ENCODE measurements around the gene GSG1L.

Gene GSG1L

DNA sequence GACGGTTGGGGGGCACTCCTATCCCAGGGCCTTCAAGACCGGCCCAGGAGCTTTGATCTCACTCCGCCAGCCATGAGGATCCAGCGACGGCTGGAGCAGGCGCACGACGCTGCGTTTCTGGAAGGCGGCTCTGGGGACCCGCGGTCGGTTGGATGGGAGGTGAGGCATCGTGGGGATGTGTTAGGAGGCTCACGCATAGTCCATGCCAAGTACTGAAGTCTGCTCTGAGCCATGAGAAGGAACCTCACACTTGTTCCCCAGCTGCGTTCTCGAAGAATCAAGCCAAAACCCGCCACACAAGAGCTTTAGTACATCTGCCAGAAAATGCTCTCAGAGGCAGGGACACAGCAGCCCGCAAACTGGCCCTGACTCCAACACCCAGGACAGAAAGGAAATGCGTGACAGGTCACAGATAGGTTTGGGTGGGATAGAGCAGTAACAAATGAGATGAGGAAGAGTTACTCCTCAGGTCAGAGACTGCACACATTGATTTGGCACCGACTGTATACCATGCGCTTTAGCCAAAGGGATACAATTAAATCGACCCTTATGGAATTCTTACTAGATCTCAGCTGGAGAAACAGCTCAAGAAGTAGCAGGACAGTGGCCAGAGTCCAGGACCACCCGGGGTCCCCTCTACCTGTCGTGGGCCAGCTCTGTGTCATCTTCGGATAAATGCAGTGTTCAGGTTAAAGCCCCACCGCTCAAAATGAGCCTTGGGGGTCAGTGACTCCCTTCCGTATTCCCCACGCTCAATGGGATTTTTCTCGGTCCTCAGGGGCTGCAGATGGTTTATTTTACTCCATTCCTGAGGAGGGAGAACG lies 6.7 kb upstream of the GSG1L start:
- in situ Hi-C loops (cut with MboI; ENCODE audit: low pct_unique_long_range_greater_than_20kb, low sequenced_read_pairs): loop anchor here (10.0 kb wide), 1 partner anchor 95 kb away; no protein-coding TSS in a partner anchor
- DNase-seq: no peak

- DNase-seq: no peak
- in situ Hi-C loops (cut with MboI; ENCODE audit: low pct_unique_long_range_greater_than_20kb, low sequenced_read_pairs): loop anchor here (10.0 kb wide), 1 partner anchor 94 kb away; no protein-coding TSS in a partner anchor
These were observed 5.5 kb upstream of the GSG1L start for GRCh38 chr16:28068976-28069375.

- no peak for DNase-seq
- in situ Hi-C loops (cut with MboI; ENCODE audit: low pct_unique_long_range_greater_than_20kb, low sequenced_read_pairs): loop anchor here (10.0 kb wide), 1 partner anchor 93 kb away; no protein-coding TSS in a partner anchor
These were observed 4.3 kb upstream of the GSG1L start for GRCh38 chr16:28067604-28068379.

GRCh38 chr16:28064706-28065249 lies 1.3 kb upstream of the GSG1L start:
- in situ Hi-C loops (cut with MboI; ENCODE audit: low pct_unique_long_range_greater_than_20kb, low sequenced_read_pairs): loop anchor here (10.0 kb wide), 1 partner anchor 90 kb away; no protein-coding TSS in a partner anchor
- DNase-seq: no peak

DNA sequence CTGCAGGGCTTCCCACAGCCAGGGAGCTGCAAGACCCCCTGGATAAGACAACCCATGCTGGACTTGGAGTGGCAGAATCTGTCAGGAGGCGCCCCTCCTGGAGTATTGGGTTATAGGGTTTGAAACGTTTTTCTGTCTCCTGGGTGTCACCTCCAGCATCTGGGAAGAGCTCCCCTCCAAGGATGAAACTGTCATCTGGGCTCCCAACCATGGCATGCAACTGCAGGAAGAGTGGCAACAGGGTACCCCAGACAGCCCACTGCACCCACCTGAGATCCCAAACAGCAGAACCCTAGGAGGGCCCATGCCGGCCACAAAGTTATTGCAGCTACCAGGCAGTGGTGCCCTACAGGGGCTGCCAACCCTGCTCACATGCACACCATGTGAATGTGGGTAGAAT lies 636 bp upstream of the GSG1L start:
- in situ Hi-C loops (cut with MboI; ENCODE audit: low pct_unique_long_range_greater_than_20kb, low sequenced_read_pairs): loop anchor here (10.0 kb wide), 1 partner anchor 89 kb away; no protein-coding TSS in a partner anchor
- no peak for DNase-seq

DNA sequence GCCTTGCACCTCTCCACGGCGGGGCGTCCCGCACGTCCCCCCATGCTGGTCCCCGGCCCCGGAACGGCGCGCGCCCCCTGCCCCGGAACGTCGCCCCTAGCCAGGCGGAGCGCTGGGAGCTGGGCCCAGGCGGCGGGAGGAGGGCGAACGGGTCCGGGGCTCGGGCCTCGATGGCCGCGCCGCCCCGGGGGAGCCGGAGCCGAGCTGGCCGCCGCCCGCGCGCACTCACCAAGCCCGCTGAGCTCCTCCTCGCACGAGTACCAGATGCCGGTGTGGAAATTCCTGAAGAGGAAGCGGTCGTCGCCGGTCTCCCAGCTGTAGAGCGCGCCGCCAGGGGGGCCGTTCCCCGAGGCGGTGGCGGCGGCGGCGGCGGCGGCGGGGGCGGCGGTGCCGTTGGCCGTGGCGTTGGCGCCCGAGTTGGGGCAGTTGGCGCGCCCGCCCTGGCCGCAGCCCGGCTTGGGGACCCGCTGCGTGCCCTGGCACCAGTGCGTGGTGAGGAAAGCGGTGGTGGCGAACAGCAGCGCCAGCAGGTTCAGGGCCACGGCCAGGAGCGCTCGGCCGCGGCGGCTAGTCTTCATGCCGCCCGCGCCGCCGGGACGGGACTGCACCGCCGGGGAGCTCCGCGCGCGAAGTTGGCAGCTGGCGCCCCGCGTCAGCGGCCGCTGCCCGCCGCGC lies 530 bp downstream of the GSG1L start:
- DNase-seq: no peak
- in situ Hi-C loops (cut with MboI; ENCODE audit: low pct_unique_long_range_greater_than_20kb, low sequenced_read_pairs): loop anchor here (10.0 kb wide), 1 partner anchor 88 kb away; no protein-coding TSS in a partner anchor

DNA sequence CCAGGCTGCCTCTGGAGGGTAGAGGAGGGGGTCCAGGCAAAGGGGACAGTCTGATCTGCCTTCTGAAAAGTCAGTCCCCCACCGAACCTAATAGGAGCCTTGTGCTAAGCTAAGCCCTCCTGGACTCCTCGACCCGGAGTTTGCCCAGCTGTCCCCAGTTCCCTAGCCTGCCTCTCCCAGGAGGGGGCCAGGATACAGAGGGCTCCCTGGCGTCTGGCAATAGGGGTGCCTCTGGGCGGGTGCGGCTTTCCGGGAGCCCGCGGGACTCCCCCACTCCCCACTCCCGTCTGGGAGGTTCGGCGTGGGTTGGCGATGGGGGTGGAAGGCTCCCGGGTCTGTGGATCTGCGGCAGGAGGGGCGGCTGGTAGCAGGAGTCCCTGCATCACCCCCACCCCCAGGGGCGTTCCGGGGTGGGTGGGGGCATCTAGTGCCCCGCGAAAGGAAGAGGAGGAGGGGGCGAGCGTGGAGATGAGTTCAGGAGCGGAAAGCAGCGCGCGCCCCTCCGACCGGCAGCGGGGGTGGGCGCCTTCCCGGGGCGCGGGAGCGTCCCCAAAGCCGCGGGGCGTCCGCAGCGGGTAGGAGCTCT lies 1.2 kb downstream of the GSG1L start:
- in situ Hi-C loops (cut with MboI; ENCODE audit: low pct_unique_long_range_greater_than_20kb, low sequenced_read_pairs): loop anchor here (10.0 kb wide), 1 partner anchor 88 kb away; no protein-coding TSS in a partner anchor
- no peak for DNase-seq

DNA sequence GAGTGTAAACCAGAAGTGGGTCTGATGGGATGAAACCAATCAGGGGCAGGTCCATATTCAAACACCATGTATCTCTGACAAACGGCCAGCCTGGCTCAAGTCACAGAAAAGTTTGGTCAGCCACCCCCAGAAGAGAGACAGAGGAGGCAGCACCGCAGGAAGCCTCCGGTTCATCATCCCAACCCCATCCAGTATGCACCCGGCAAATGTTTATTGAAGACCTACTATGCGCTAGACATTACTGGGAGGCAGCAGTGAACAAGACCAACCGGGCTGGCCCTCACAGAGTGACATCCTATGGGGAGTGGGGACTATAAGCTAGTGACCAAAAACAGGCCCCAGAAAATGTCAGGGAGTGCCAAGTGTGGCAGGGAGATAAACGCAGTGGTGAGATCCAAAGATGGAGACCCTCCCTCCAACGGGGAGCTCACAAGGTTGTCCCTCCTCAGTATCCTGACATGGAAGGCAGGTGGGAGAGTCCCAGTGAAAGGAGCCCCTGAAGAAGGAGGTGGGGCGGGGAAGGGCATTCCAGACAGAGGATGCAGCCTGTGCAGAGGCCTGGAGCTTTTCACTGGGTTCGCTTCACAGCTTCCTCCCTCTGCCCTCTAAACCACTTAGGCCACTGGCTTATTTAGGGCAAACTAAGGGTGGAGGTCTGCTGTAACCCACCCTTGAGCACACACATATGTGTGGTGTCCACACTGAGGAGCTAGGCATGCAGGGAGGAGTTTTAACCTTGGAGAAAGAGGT lies 2.0 kb downstream of the GSG1L start:
- in situ Hi-C loops (cut with MboI; ENCODE audit: low pct_unique_long_range_greater_than_20kb, low sequenced_read_pairs): loop anchor here (10.0 kb wide), 1 partner anchor 87 kb away; no protein-coding TSS in a partner anchor
- DNase-seq: no peak

DNA sequence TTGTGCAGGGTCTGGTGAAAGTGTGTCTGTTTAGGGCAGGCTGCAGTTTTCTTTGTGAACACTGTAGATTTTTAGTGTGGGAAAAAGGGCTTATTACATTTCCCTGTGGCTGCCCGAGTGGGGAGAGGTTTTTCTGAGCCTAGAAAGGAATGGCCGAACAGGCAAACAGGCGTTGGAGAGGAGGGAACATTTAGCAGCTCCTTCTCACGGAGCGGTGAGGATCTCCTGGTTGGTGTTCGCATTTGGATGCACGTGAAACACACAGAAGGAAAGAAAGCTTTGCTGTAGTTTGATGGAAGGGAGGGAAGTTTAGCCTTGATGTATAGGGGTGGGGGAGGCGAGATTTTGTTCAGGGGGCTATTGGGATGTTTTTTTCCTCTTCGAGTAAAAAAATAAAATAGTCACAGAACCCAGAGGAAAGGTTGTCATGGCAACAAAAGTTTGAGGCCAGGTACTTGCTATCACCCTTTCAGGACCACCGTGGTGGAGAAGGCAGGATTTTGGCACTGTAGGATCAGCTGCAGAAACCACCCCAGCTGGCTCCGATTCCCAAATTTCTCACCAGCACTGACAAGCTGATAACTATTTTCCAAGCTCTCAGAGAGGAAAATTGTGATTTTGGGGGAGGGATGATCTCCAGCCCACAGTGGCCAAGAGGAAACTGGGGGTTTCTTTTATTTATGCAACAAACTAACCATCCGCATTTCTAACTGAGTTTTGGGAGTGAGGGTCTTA lies 3.5 kb downstream of the GSG1L start:
- in situ Hi-C loops (cut with MboI; ENCODE audit: low pct_unique_long_range_greater_than_20kb, low sequenced_read_pairs): loop anchor here (10.0 kb wide), 1 partner anchor 85 kb away; no protein-coding TSS in a partner anchor
- DNase-seq: no peak

- in situ Hi-C loops (cut with MboI; ENCODE audit: low pct_unique_long_range_greater_than_20kb, low sequenced_read_pairs): no loop called here
- DNase-seq: no peak
These were observed 4.5 kb downstream of the GSG1L start for GRCh38 chr16:28058839-28059589.

- in situ Hi-C loops (cut with MboI; ENCODE audit: low pct_unique_long_range_greater_than_20kb, low sequenced_read_pairs): no loop called here
These were observed 5.6 kb downstream of the GSG1L start for GRCh38 chr16:28057949-28058348.

GRCh38 chr16:28053461-28053860 lies 10.1 kb downstream of the GSG1L start:
- no peak for DNase-seq
- in situ Hi-C loops (cut with MboI; ENCODE audit: low pct_unique_long_range_greater_than_20kb, low sequenced_read_pairs): no loop called here

More at GRCh38 chr16:28057949-28058348, 5.6 kb downstream of the GSG1L start:
- no peak for DNase-seq

DNA sequence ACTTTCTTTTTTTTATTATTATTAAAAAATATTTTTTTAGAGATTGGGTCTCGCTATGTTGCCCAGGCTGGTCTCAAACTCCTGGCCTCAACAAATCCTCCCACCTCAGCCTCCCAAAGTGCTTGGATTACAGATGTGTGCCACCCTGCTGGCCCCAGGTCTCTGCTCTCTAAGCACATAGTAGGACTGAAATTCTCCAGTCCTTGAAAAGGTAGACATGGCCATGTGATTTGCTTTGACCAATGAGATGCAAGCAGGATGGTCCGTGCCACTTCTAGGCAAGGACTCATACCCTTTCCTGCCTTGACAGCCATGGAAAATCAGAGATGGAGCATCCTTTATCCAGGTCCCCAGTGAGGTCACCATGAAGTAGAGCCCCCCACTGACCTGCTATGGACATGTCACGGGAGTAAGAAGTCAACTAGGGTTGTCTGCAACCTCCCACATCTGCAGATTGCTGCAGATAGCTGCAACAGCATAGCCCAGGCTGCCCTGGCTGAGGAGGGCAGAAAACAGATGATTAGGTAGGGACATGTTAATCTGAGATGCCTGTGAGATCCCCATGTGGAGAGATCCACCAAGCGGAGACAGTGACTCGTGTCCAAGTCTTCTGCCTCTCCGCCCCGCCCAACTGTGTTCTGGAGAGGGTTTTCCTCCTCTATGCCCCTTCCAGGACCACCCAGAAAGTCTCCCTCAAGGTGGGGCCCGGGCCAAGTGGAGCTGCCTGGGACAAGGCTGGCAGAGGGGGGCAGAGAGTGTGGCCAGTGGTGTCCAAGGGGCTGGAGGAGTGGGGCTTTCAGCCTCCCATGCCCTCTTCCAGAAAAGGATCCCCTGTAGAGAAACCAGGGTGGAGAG lies 11.0 kb downstream of the GSG1L start:
- in situ Hi-C loops (cut with MboI; ENCODE audit: low pct_unique_long_range_greater_than_20kb, low sequenced_read_pairs): no loop called here
- no peak for DNase-seq

DNA sequence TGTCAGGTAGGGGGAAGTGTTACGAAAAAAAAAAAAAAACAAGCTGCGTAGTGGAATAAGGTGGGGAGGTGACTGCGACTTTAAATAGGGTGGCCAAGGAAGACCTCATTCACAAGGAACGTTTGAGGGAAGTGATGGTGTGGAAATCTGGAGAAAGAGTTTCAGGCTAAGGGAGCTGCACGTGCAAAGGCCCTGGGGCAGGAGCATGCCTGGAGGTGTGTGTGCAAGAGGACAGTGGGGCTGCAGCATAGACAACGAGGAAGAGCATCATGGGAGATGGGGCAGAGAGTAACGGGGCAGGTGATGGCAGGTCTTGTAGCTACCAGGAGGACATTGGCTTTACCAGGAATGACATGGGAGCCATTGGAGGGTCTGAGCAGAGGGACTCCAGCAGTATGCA lies 12.0 kb downstream of the GSG1L start:
- no peak for DNase-seq
- in situ Hi-C loops (cut with MboI; ENCODE audit: low pct_unique_long_range_greater_than_20kb, low sequenced_read_pairs): no loop called here

- in situ Hi-C loops (cut with MboI; ENCODE audit: low pct_unique_long_range_greater_than_20kb, low sequenced_read_pairs): no loop called here
- DNase-seq: no peak
These were observed 20.7 kb downstream of the GSG1L start for GRCh38 chr16:28042811-28043210.

- no peak for DNase-seq
- in situ Hi-C loops (cut with MboI; ENCODE audit: low pct_unique_long_range_greater_than_20kb, low sequenced_read_pairs): no loop called here
These were observed 21.9 kb downstream of the GSG1L start for GRCh38 chr16:28041615-28042014.

Measured in KBM-7 (cell line).